ENCODE results near the gene NRN1.

- TF ChIP-seq CTCF (optimal IDR thresholded peaks at IDR 0.05 in 1 of 3, IDR thresholded peaks at IDR 0.05 in 1 of 3, conservative IDR thresholded peaks at IDR 0.05 in 1 of 3; ENCODE audit: extremely low read depth in 1 of 3, insufficient read depth in 2 of 3, low read length in 3 of 3) (no peak), EZH2 (IDR thresholded peaks at IDR 0.05; ENCODE audit: low read length) (no peak)
These were observed 45.5 kb upstream of the NRN1 start for GRCh38 chr6:6052216-6052615.
